Neural progenitor cell (in vitro differentiated cells): ENCODE results near the gene ATP13A4. TPM values are rescaled to one million over a fixed set of nuclear protein-coding genes. Genes with fewer than 3 reads are reported as not detected.

ENCODE experiments used
- DNase-seq: peaks from one replicate; pipeline ENCODE4 v3.0.0-alpha.2; 2016; ENCODE audit warnings: low spot score
- H2AFZ ChIP-seq: fragments of 200-600 bp; sonication (generic); replicated peaks from 2 replicates; pipeline ENCODE4 v1.6.1; 2016; ENCODE audit warnings: antibody characterized with exemption
- H3F3A ChIP-seq: fragments of 200-600 bp; sonication (generic); 2 replicates; pipeline ENCODE4 v1.6.1; 2016; ENCODE audit warnings: antibody characterized with exemption, low read depth
- H3K27ac ChIP-seq: fragments of 200-600 bp; sonication (generic); 2 replicates; pipeline ENCODE4 v1.5.1; 2016; ENCODE audit warnings: mild to moderate bottlenecking
- H3K27me3 ChIP-seq: fragments of 200-600 bp; sonication (generic); 2 replicates; pipeline ENCODE4 v1.6.1; 2016; ENCODE audit warnings: mild to moderate bottlenecking, moderate library complexity
- H3K36me3 ChIP-seq: fragments of 200-600 bp; sonication (generic); 2 replicates; pipeline ENCODE4 v1.5.1; 2016
- H3K4me1 ChIP-seq: fragments of 200-600 bp; sonication (generic); 2 replicates; pipeline ENCODE4 v1.6.1; 2016; ENCODE audit warnings: mixed run types
- H3K4me2 ChIP-seq: fragments of 200-600 bp; sonication (generic); 2 replicates; pipeline ENCODE4 v1.6.1; 2016
- H3K4me3 ChIP-seq: fragments of 200-600 bp; sonication (generic); 2 replicates; pipeline ENCODE4 v1.5.1; 2016
- H3K79me2 ChIP-seq: fragments of 200-600 bp; sonication (generic); 2 replicates; pipeline ENCODE4 v1.6.1; 2016; ENCODE audit warnings: low read depth
- H3K9ac ChIP-seq: fragments of 200-600 bp; sonication (generic); 2 replicates; pipeline ENCODE4 v1.6.1; 2016
- H3K9me3 ChIP-seq: fragments of 200-600 bp; sonication (generic); 2 replicates; pipeline ENCODE4 v1.5.1; 2016; ENCODE audit warnings: low read depth
- H4K20me1 ChIP-seq: fragments of 200-600 bp; sonication (generic); 2 replicates; pipeline ENCODE4 v1.6.1; 2016; ENCODE audit warnings: low read depth
- H3K27ac Mint-ChIP-seq: 3 replicates; pipeline ENCODE4 v1.8.0; 2021; ENCODE audit warnings: mixed read lengths
- H3K27me3 Mint-ChIP-seq: 2 replicates; pipeline ENCODE4 v1.8.0; 2022; ENCODE audit warnings: low read depth, mild to moderate bottlenecking, inconsistent platforms, moderate library complexity, mixed read lengths; ENCODE audit not compliant: insufficient read depth
- H3K36me3 Mint-ChIP-seq: 3 replicates; pipeline ENCODE4 v1.8.0; 2021; ENCODE audit warnings: mixed read lengths
- H3K4me1 Mint-ChIP-seq: 3 replicates; pipeline ENCODE4 v1.8.0; 2021; ENCODE audit warnings: mixed read lengths
- H3K4me3 Mint-ChIP-seq: 3 replicates; pipeline ENCODE4 v1.8.0; 2021; ENCODE audit warnings: mild to moderate bottlenecking, moderate library complexity, mixed read lengths
- H3K9me3 Mint-ChIP-seq: 3 replicates; pipeline ENCODE4 v1.8.0; 2020; ENCODE audit warnings: mixed read lengths
- EZH2 ChIP-seq: fragments of 200-600 bp; sonication (generic); IDR thresholded peaks from 2 replicates; pipeline ENCODE4 v1.6.1; 2017; ENCODE audit warnings: antibody characterized with exemption, mild to moderate bottlenecking, moderate library complexity
- EZH2phosphoT487 ChIP-seq: fragments of 200-600 bp; sonication (generic); IDR thresholded peaks from 2 replicates; pipeline ENCODE4 v1.6.1; 2017; ENCODE audit warnings: antibody characterized with exemption
- total RNA-seq: library from RNA; depleted of rRNA; stranded (reverse); fragments of >200 nt; gene quantifications from 2 replicates; pipeline ENCODE4 v1.2.3, GENCODE V29; 2015; ENCODE audit warnings: low replicate concordance
- TF ChIP-seq, protein P1 (sequence below): fragments of 200-600 bp; sonication (generic); IDR thresholded peaks from 2 replicates; pipeline ENCODE4 v1.5.1; 2017; ENCODE audit warnings: antibody characterized with exemption, mild to moderate bottlenecking

The ATP13A4 gene
- total RNA-seq, 1 donor from 2014 or later: 0.32 TPM

DNA sequence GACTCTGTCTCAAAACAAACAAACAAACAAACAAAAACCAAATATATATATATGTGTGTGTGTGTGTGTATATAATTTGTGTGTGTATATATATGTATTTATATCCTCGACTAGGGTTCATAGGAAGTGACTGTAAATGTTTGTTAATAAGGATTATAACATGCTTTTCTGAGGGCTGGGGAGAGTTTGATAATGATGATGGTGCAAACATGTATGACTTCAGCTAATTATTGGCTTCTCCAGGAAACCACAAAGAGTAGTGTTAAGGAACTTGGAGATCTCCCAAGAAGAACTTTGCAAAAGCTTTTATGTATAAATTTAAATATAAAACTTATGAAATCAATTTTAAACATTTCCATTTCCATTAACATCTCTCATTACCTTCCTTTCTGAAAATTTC lies 34.4 kb upstream of the ATP13A4 start:
- Histone ChIP-seq H3K36me3 (no peaks in the 10 kb centered on the region), H4K20me1 (no peaks in the 10 kb centered on the region), H3K9ac (no peak overlapping the region), H2AFZ (no peak overlapping the region), H3K79me2 (peaks cover 11% of the 10 kb centered on the region), H3F3A (peaks cover 10% of the 10 kb centered on the region), H3K4me3 (no peak overlapping the region), H3K9me3 (no peaks in the 10 kb centered on the region), H3K27me3 (no peaks in the 10 kb centered on the region), H3K27ac (no peak overlapping the region), H3K4me2 (no peak overlapping the region), H3K4me1 (no peaks in the 10 kb centered on the region)
- Mint-ChIP-seq H3K4me1 (peaks cover 11% of the 10 kb centered on the region), H3K27ac (no peak overlapping the region), H3K27me3 (peaks cover 2% of the 10 kb centered on the region), H3K36me3 (no peaks in the 10 kb centered on the region), H3K9me3 (no peaks in the 10 kb centered on the region), H3K4me3 (no peak overlapping the region)
- no peak for TF ChIP-seq EZH2phosphoT487
- TF ChIP-seq, protein P1, sequence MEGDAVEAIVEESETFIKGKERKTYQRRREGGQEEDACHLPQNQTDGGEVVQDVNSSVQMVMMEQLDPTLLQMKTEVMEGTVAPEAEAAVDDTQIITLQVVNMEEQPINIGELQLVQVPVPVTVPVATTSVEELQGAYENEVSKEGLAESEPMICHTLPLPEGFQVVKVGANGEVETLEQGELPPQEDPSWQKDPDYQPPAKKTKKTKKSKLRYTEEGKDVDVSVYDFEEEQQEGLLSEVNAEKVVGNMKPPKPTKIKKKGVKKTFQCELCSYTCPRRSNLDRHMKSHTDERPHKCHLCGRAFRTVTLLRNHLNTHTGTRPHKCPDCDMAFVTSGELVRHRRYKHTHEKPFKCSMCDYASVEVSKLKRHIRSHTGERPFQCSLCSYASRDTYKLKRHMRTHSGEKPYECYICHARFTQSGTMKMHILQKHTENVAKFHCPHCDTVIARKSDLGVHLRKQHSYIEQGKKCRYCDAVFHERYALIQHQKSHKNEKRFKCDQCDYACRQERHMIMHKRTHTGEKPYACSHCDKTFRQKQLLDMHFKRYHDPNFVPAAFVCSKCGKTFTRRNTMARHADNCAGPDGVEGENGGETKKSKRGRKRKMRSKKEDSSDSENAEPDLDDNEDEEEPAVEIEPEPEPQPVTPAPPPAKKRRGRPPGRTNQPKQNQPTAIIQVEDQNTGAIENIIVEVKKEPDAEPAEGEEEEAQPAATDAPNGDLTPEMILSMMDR: no peak
- no peak for TF ChIP-seq EZH2
- DNase-seq: no peak

DNA sequence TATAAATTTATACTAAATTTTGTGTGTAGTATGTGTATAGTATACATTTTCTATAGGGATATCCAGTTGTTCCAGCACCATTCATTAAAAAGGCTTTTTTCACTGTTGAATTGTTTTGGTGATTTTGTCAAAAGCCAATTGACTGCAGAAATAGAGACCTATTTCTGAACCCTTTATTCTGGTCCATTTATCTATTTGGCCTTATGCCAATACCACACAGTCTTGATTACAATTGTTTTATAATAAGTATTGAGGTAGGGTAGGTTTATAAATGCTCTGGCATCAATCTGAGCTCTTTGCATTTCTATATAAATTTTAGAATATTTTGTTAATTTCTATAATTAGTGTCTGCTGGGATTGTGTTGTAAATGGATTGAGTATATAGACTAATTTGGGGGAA lies 31.8 kb upstream of the ATP13A4 start:
- Mint-ChIP-seq H3K9me3 (no peaks in the 10 kb centered on the region), H3K4me1 (no peaks in the 10 kb centered on the region), H3K27me3 (peaks cover 2% of the 10 kb centered on the region), H3K27ac (no peak overlapping the region), H3K36me3 (no peaks in the 10 kb centered on the region), H3K4me3 (no peak overlapping the region)
- no peaks in the 10 kb centered on the region for H3F3A ChIP-seq
- H3K4me2 ChIP-seq: no peak overlapping the region
- no peak overlapping the region for H2AFZ ChIP-seq
- no peaks in the 10 kb centered on the region for H3K36me3 ChIP-seq
- no peaks in the 10 kb centered on the region for H3K79me2 ChIP-seq
- no peak for DNase-seq
- no peaks in the 10 kb centered on the region for H3K27me3 ChIP-seq
- no peaks in the 10 kb centered on the region for H4K20me1 ChIP-seq
- no peaks in the 10 kb centered on the region for H3K9me3 ChIP-seq
- H3K4me1 ChIP-seq: no peaks in the 10 kb centered on the region
- TF ChIP-seq EZH2 (no peak), EZH2phosphoT487 (no peak)
- TF ChIP-seq, protein P1: no peak
- H3K4me3 ChIP-seq: no peak overlapping the region
- H3K27ac ChIP-seq: no peak overlapping the region
- H3K9ac ChIP-seq: no peak overlapping the region

DNA sequence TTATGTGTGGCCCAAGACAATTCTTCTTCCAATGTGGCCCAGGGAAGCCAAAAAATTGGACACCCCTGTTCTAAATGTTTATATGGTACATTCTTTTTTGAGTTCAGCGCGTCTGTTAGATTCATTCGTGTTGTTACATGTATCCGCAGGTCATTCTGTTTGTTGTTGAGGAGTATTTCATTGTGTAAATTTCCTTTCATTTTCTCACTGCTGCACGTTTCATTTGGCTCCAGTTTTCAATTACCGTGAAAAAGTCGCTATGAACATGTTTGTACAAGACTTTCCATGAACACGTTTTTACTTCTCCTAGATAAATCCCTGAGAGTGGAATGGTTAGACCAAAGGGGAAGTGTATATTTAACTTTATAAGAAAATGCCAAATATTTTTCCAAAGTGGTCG lies 30.8 kb upstream of the ATP13A4 start:
- no peaks in the 10 kb centered on the region for H3F3A ChIP-seq
- no peaks in the 10 kb centered on the region for H3K79me2 ChIP-seq
- no peak for DNase-seq
- no peaks in the 10 kb centered on the region for H3K4me1 ChIP-seq
- no peaks in the 10 kb centered on the region for H3K36me3 ChIP-seq
- Mint-ChIP-seq H3K27ac (no peak overlapping the region), H3K9me3 (no peaks in the 10 kb centered on the region), H3K36me3 (no peaks in the 10 kb centered on the region), H3K4me3 (no peak overlapping the region), H3K27me3 (peaks cover 2% of the 10 kb centered on the region), H3K4me1 (no peaks in the 10 kb centered on the region)
- H3K27ac ChIP-seq: no peak overlapping the region
- no peaks in the 10 kb centered on the region for H4K20me1 ChIP-seq
- H3K9ac ChIP-seq: no peak overlapping the region
- no peak overlapping the region for H3K4me2 ChIP-seq
- H3K27me3 ChIP-seq: no peaks in the 10 kb centered on the region
- TF ChIP-seq EZH2: no peak
- TF ChIP-seq, protein P1: no peak
- no peak for TF ChIP-seq EZH2phosphoT487
- H3K9me3 ChIP-seq: no peaks in the 10 kb centered on the region
- H2AFZ ChIP-seq: no peak overlapping the region
- no peak overlapping the region for H3K4me3 ChIP-seq
